DOHH2 (cell line): ENCODE data around the gene CCNE1.

Source experiments
- H3F3A ChIP-seq: fragments of 200-600 bp; sonication (generic), shearing (Covaris generic); 2 replicates; pipeline ENCODE4 v1.6.0; 2016; ENCODE audit warnings: antibody characterized with exemption, mild to moderate bottlenecking; ENCODE audit not compliant: control insufficient read depth, insufficient read depth
- H3K27ac ChIP-seq: fragments of 200-600 bp; sonication (generic); 2 replicates; pipeline ENCODE4 v1.5.1; 2014; ENCODE audit warnings: low read depth, mild to moderate bottlenecking, low read length, moderate library complexity
- H3K27me3 ChIP-seq: fragments of 200-600 bp; sonication (generic); 2 replicates; pipeline ENCODE4 v1.6.1; 2014; ENCODE audit warnings: mild to moderate bottlenecking, low read length, mixed read lengths; ENCODE audit not compliant: control insufficient read depth
- H3K36me3 ChIP-seq: fragments of 200-600 bp; sonication (generic); 2 replicates; pipeline ENCODE4 v1.6.1; 2014; ENCODE audit warnings: mild to moderate bottlenecking, low read length, moderate library complexity, mixed read lengths; ENCODE audit not compliant: control insufficient read depth
- H3K4me1 ChIP-seq: fragments of 200-600 bp; sonication (generic); 2 replicates; pipeline ENCODE4 v1.6.1; 2014; ENCODE audit warnings: mild to moderate bottlenecking, low read length, mixed read lengths; ENCODE audit not compliant: control insufficient read depth
- H3K4me2 ChIP-seq: fragments of 200-600 bp; sonication (generic); 2 replicates; pipeline ENCODE4 v1.6.0; 2014; ENCODE audit warnings: mild to moderate bottlenecking, low read length, moderate library complexity
- H3K4me3 ChIP-seq: fragments of 200-600 bp; sonication (generic); 2 replicates; pipeline ENCODE4 v1.5.1; 2014; ENCODE audit warnings: mild to moderate bottlenecking, low read length, mixed read lengths
- H3K79me2 ChIP-seq: fragments of 200-600 bp; sonication (generic); 2 replicates; pipeline ENCODE4 v1.6.1; 2014; ENCODE audit warnings: mild to moderate bottlenecking, low read length, mixed read lengths; ENCODE audit not compliant: control insufficient read depth
- H3K9me2 ChIP-seq: fragments of 200-600 bp; sonication (generic); replicated peaks from 2 replicates; pipeline ENCODE4 v1.6.1; 2014; ENCODE audit warnings: mild to moderate bottlenecking, low read length, mixed read lengths; ENCODE audit not compliant: control insufficient read depth
- H3K9me3 ChIP-seq: fragments of 200-600 bp; sonication (generic); 2 replicates; pipeline ENCODE4 v1.6.1; 2014; ENCODE audit warnings: antibody characterized with exemption, low read length, mixed read lengths; ENCODE audit not compliant: control insufficient read depth, insufficient read depth
- H4K20me1 ChIP-seq: fragments of 200-600 bp; sonication (generic); 2 replicates; pipeline ENCODE4 v1.6.0; 2014; ENCODE audit warnings: low read depth, mild to moderate bottlenecking, antibody characterized with exemption, low read length, moderate library complexity; ENCODE audit not compliant: control insufficient read depth, insufficient read depth
- EZH2phosphoT487 ChIP-seq: fragments of 200-600 bp; sonication (generic); IDR thresholded peaks from 2 replicates; pipeline ENCODE4 v1.6.1; 2017; ENCODE audit warnings: borderline replicate concordance, mild to moderate bottlenecking, antibody characterized with exemption, low read length, moderate library complexity, mixed read lengths
- TF ChIP-seq, protein P1 (sequence below): fragments of 200-600 bp; sonication (generic); IDR thresholded peaks from one replicate; pipeline ENCODE4 v1.5.1; 2014; ENCODE audit warnings: antibody characterized with exemption, mild to moderate bottlenecking, low read depth, low read length; ENCODE audit not compliant: poor library complexity, severe bottlenecking

Gene CCNE1

DNA sequence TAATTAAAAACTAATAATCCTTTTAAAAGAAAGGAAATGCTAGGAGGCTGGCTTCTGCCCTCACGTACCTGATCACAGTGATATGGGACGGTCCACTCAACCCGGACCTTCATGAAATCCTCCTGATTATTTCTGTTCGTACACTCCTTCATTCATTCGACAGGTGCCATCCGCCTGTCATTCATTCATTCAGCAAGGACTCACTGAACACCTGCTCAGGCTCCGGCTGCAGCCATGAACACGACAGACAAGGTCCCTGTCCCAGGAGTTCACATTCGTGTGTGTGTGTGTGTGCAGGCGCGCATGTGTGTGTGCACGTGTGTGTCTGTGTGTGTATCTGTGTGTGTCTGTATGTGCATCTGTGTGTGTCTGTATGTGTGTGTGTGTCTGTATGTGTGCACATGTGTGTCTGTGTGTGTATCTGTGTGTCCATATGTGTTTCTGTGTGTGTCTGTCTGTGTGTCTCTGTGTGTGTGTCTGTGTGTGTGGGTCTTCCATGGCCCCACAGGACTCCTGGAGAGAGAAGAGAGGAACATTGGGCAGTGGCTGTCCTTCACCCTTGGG is 28.1 kb upstream of the CCNE1 start:
- Histone ChIP-seq H3K79me2 (no peaks in the 10 kb centered on the region), H3K4me2 (no peak overlapping the region), H4K20me1 (no peaks in the 10 kb centered on the region), H3K36me3 (no peaks in the 10 kb centered on the region), H3K9me3 (no peaks in the 10 kb centered on the region), H3K27me3 (no peaks in the 10 kb centered on the region), H3K27ac (no peak overlapping the region), H3F3A (no peaks in the 10 kb centered on the region), H3K4me3 (no peak overlapping the region), H3K4me1 (no peaks in the 10 kb centered on the region), H3K9me2 (no peaks in the 10 kb centered on the region)
- no peak for TF ChIP-seq EZH2phosphoT487
- TF ChIP-seq, protein P1, sequence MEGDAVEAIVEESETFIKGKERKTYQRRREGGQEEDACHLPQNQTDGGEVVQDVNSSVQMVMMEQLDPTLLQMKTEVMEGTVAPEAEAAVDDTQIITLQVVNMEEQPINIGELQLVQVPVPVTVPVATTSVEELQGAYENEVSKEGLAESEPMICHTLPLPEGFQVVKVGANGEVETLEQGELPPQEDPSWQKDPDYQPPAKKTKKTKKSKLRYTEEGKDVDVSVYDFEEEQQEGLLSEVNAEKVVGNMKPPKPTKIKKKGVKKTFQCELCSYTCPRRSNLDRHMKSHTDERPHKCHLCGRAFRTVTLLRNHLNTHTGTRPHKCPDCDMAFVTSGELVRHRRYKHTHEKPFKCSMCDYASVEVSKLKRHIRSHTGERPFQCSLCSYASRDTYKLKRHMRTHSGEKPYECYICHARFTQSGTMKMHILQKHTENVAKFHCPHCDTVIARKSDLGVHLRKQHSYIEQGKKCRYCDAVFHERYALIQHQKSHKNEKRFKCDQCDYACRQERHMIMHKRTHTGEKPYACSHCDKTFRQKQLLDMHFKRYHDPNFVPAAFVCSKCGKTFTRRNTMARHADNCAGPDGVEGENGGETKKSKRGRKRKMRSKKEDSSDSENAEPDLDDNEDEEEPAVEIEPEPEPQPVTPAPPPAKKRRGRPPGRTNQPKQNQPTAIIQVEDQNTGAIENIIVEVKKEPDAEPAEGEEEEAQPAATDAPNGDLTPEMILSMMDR: no peak

DNA sequence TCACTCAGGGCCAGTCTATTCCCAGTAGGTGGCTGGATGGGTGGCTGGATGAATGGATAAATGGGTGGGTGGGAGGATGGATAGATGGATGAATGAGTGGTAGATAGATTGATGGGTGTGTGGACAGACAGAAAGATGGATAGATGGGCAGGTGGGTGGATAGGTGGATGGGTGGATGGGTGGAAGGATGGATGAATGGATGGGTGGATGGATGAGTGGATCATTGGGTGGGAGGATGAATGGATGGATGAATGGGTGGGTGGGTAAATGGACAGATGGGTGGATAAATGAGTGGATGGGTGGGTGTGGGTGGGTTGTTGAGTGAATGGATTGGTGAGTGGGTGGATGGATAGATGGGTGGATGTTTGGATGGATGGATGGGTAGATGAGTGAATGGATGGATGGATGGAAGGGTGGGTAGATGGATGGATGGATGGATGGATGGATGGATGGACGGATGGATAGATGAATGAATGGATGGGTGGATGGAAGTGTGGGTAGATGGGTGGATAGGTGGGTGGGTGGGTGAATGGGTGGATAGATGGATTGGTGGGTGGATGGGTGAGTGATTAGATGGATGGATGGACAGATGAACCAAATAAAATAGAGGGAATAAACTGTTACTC is 27.1 kb upstream of the CCNE1 start:
- Histone ChIP-seq H3K9me2 (no peaks in the 10 kb centered on the region), H3K4me2 (no peak overlapping the region), H3F3A (no peaks in the 10 kb centered on the region), H3K27ac (no peak overlapping the region), H3K9me3 (no peaks in the 10 kb centered on the region), H3K79me2 (no peaks in the 10 kb centered on the region), H3K4me3 (no peak overlapping the region), H3K4me1 (no peaks in the 10 kb centered on the region), H4K20me1 (no peaks in the 10 kb centered on the region), H3K36me3 (no peaks in the 10 kb centered on the region), H3K27me3 (no peaks in the 10 kb centered on the region)
- TF ChIP-seq, protein P1: no peak
- no peak for TF ChIP-seq EZH2phosphoT487

DNA sequence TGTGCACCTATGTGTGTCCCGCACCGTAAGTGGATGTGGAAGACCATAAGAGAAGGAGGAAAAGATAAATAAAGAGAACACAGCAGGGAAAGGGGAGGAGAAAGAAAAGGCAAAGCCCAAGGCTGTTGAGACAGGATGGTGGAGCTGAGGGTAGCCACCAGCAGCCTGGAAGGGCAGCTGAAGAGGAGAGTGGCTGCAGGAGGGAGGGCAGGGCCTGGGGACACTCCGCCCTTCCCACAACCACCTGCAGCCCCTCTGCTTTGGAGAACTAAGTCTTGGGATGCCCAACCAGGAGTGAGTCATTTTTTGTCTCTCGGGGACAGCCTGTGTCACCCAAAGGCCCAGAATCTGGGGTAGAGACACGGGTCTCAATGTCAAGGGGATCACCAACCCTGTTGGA is 26.4 kb upstream of the CCNE1 start:
- Histone ChIP-seq H3F3A (no peaks in the 10 kb centered on the region), H4K20me1 (no peaks in the 10 kb centered on the region), H3K27ac (no peak overlapping the region), H3K9me3 (no peaks in the 10 kb centered on the region), H3K9me2 (no peaks in the 10 kb centered on the region), H3K27me3 (no peaks in the 10 kb centered on the region), H3K4me1 (no peaks in the 10 kb centered on the region), H3K4me3 (no peak overlapping the region), H3K79me2 (no peaks in the 10 kb centered on the region), H3K4me2 (no peak overlapping the region), H3K36me3 (no peaks in the 10 kb centered on the region)
- TF ChIP-seq, protein P1: no peak
- TF ChIP-seq EZH2phosphoT487: no peak
